ENCODE measurements around the gene TMEM169.

DNA sequence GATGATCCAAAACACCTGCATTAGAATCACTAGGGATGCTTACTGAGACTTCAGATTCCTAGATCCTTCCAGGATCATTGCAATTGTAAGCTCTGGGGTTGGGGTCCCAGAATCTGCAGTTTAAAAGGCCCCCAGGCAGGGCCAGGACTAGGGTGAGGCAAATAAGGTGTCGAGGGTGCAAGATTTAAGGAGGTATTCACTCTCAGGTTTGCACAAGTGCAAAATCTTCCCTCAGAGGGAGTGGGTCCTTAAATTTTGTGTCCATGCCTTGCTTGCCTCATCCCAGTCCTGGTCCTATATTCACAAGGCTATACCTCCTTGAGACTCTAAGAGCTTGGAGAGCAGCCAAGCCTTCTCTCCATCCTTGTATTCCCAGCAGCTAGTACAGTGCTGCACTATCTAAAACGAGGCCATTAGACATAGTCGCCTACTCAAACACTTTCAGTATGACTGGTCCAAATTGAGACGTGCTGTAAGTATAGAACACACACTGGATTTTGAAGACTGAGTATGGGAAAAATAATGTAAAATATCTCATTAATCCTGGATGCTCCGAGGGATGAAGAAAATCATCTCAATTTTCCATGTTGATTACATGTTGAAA lies 36.7 kb upstream of the TMEM169 start:
- no peak for TF ChIP-seq HDAC2 (IDR thresholded peaks at IDR 0.05)
- TF ChIP-seq, protein P1, sequence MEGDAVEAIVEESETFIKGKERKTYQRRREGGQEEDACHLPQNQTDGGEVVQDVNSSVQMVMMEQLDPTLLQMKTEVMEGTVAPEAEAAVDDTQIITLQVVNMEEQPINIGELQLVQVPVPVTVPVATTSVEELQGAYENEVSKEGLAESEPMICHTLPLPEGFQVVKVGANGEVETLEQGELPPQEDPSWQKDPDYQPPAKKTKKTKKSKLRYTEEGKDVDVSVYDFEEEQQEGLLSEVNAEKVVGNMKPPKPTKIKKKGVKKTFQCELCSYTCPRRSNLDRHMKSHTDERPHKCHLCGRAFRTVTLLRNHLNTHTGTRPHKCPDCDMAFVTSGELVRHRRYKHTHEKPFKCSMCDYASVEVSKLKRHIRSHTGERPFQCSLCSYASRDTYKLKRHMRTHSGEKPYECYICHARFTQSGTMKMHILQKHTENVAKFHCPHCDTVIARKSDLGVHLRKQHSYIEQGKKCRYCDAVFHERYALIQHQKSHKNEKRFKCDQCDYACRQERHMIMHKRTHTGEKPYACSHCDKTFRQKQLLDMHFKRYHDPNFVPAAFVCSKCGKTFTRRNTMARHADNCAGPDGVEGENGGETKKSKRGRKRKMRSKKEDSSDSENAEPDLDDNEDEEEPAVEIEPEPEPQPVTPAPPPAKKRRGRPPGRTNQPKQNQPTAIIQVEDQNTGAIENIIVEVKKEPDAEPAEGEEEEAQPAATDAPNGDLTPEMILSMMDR (IDR thresholded peaks at IDR 0.05) = no peak
- no peak for TF ChIP-seq POLR2AphosphoS2 (conservative IDR thresholded peaks at IDR 0.05; ENCODE audit: low read length)
- no peak for TF ChIP-seq PHF8 (IDR thresholded peaks at IDR 0.05; ENCODE audit: borderline replicate concordance, low read depth)
- TF ChIP-seq SMC3 (IDR thresholded peaks at IDR 0.05) = no peak
- TF ChIP-seq MAZ (IDR thresholded peaks at IDR 0.05; ENCODE audit: borderline replicate concordance, low read depth, low read length) = no peak
- no peak for TF ChIP-seq POLR2A (IDR thresholded peaks at IDR 0.05; ENCODE audit: low read length)
- TF ChIP-seq, protein P2, sequence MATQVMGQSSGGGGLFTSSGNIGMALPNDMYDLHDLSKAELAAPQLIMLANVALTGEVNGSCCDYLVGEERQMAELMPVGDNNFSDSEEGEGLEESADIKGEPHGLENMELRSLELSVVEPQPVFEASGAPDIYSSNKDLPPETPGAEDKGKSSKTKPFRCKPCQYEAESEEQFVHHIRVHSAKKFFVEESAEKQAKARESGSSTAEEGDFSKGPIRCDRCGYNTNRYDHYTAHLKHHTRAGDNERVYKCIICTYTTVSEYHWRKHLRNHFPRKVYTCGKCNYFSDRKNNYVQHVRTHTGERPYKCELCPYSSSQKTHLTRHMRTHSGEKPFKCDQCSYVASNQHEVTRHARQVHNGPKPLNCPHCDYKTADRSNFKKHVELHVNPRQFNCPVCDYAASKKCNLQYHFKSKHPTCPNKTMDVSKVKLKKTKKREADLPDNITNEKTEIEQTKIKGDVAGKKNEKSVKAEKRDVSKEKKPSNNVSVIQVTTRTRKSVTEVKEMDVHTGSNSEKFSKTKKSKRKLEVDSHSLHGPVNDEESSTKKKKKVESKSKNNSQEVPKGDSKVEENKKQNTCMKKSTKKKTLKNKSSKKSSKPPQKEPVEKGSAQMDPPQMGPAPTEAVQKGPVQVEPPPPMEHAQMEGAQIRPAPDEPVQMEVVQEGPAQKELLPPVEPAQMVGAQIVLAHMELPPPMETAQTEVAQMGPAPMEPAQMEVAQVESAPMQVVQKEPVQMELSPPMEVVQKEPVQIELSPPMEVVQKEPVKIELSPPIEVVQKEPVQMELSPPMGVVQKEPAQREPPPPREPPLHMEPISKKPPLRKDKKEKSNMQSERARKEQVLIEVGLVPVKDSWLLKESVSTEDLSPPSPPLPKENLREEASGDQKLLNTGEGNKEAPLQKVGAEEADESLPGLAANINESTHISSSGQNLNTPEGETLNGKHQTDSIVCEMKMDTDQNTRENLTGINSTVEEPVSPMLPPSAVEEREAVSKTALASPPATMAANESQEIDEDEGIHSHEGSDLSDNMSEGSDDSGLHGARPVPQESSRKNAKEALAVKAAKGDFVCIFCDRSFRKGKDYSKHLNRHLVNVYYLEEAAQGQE (IDR thresholded peaks at IDR 0.05) = no peak
- TF ChIP-seq SREBF2 (IDR thresholded peaks at IDR 0.05) = no peak
- TF ChIP-seq EHMT2 (IDR thresholded peaks at IDR 0.05; ENCODE audit: low read depth) = no peak
- TF ChIP-seq, protein P3, sequence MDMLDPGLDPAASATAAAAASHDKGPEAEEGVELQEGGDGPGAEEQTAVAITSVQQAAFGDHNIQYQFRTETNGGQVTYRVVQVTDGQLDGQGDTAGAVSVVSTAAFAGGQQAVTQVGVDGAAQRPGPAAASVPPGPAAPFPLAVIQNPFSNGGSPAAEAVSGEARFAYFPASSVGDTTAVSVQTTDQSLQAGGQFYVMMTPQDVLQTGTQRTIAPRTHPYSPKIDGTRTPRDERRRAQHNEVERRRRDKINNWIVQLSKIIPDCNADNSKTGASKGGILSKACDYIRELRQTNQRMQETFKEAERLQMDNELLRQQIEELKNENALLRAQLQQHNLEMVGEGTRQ (IDR thresholded peaks at IDR 0.05) = no peak
